ENCODE measurements around the gene VAV3.
"Not testable (repeated sequence)": the region's sequence is repeated elsewhere in the genome, so short reads cannot be mapped to it uniquely, and the experiment has no call there.

The VAV3 gene

GRCh38 chr1:108007070-108007469 is 42.1 kb upstream of the VAV3 start:
- TF ChIP-seq, protein P1, sequence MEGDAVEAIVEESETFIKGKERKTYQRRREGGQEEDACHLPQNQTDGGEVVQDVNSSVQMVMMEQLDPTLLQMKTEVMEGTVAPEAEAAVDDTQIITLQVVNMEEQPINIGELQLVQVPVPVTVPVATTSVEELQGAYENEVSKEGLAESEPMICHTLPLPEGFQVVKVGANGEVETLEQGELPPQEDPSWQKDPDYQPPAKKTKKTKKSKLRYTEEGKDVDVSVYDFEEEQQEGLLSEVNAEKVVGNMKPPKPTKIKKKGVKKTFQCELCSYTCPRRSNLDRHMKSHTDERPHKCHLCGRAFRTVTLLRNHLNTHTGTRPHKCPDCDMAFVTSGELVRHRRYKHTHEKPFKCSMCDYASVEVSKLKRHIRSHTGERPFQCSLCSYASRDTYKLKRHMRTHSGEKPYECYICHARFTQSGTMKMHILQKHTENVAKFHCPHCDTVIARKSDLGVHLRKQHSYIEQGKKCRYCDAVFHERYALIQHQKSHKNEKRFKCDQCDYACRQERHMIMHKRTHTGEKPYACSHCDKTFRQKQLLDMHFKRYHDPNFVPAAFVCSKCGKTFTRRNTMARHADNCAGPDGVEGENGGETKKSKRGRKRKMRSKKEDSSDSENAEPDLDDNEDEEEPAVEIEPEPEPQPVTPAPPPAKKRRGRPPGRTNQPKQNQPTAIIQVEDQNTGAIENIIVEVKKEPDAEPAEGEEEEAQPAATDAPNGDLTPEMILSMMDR (IDR thresholded peaks at IDR 0.05; ENCODE audit: low read depth, low read length): no peak
- no peak overlapping the region for H3K4me3 ChIP-seq (replicated peaks in 1 of 2; ENCODE audit: low read depth in 2 of 2, low read length in 2 of 2)
- DNase-seq (ENCODE audit: low read depth in 2 of 2): no peak

- not testable (repeated sequence) for H3K4me3 ChIP-seq (replicated peaks in 1 of 2; ENCODE audit: low read depth in 2 of 2, low read length in 2 of 2); DNase-seq (ENCODE audit: low read depth in 2 of 2)
Observed at GRCh38 chr1:108004919-108005318, 39.9 kb upstream of the VAV3 start.

GRCh38 chr1:108000620-108001111 is 35.7 kb upstream of the VAV3 start:
- DNase-seq (ENCODE audit: low read depth in 2 of 2): peak; percentile 89 to 91
- H3K4me3 ChIP-seq (replicated peaks in 1 of 2; ENCODE audit: low read depth in 2 of 2, low read length in 2 of 2): no peak overlapping the region
- TF ChIP-seq, protein P1 (IDR thresholded peaks at IDR 0.05; ENCODE audit: low read depth, low read length): no peak

DNA sequence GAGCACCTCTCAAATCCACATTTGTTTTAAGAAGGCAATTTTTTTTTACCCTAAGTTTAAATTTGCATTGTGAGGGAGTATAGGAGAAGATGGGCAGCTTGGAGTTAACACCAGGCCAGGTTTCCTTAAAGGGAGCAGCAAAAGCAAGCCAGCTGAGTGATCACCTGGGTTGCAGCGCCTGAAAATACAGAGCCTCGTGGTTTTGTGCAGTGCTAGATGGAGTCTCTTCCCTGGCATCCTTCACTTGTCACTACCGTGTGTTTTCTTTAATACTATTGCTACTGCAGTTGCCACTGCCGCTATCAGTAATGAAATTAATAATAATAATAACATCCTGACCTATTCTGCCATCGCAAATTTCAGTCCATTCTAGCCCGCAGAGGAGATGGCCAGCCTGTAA is 35.2 kb upstream of the VAV3 start:
- no peak for DNase-seq (ENCODE audit: low read depth in 2 of 2)
- TF ChIP-seq, protein P1 (IDR thresholded peaks at IDR 0.05; ENCODE audit: low read depth, low read length): no peak
- H3K4me3 ChIP-seq (replicated peaks in 1 of 2; ENCODE audit: low read depth in 2 of 2, low read length in 2 of 2): no peak overlapping the region

- no peak for DNase-seq (ENCODE audit: low read depth in 2 of 2)
- no peak overlapping the region for H3K4me3 ChIP-seq (replicated peaks in 1 of 2; ENCODE audit: low read depth in 2 of 2, low read length in 2 of 2)
- TF ChIP-seq, protein P1 (IDR thresholded peaks at IDR 0.05; ENCODE audit: low read depth, low read length): no peak
Observed at GRCh38 chr1:107997866-107998265, 32.9 kb upstream of the VAV3 start.

GRCh38 chr1:107993920-107994319 is 28.9 kb upstream of the VAV3 start:
- peak in 1 of 2 donors; percentile 9 for DNase-seq (ENCODE audit: low read depth in 2 of 2)

GRCh38 chr1:107992347-107992746 is 27.4 kb upstream of the VAV3 start:
- TF ChIP-seq, protein P1 (IDR thresholded peaks at IDR 0.05; ENCODE audit: low read depth, low read length): no peak
- H3K4me3 ChIP-seq (replicated peaks in 1 of 2; ENCODE audit: low read depth in 2 of 2, low read length in 2 of 2): no peak overlapping the region
- DNase-seq (ENCODE audit: low read depth in 2 of 2): no peak

More at GRCh38 chr1:107993920-107994319, 28.9 kb upstream of the VAV3 start:
- TF ChIP-seq, protein P1 (IDR thresholded peaks at IDR 0.05; ENCODE audit: low read depth, low read length): no peak
- H3K4me3 ChIP-seq (replicated peaks in 1 of 2; ENCODE audit: low read depth in 2 of 2, low read length in 2 of 2): no peak overlapping the region
